ENCODE data around the gene IL4R. TPM values are rescaled to one million over a fixed set of nuclear protein-coding genes. Genes with fewer than 3 reads are reported as not detected.
A peak's percentile ranks its signal among the peaks of the same experiment; 100 is the strongest.
"Not testable (repeated sequence)": the region's sequence is repeated elsewhere in the genome, so short reads cannot be mapped to it uniquely, and the experiment has no call there.

IL4R gene
- 21.2 and 25.6 TPM in 2 replicates for total RNA-seq (2014; rRNA removed; shearing (Covaris generic))

GRCh38 chr16:27313422-27314160 is at the start of gene IL4R:
Gene IL4R, plus strand, starts transcription at chr16:27313974. Its CDS starts 26,230 bp downstream, at chr16:27340204.
- peak; percentile 48 for DNase-seq (ENCODE audit: low spot score)

- peak; percentile 68 for DNase-seq (ENCODE audit: low spot score)
These were observed 49.6 kb upstream of the IL4R start for GRCh38 chr16:27264151-27264550.

GRCh38 chr16:27265982-27266381 is 47.8 kb upstream of the IL4R start:
- no peak for DNase-seq (ENCODE audit: low spot score)

DNA sequence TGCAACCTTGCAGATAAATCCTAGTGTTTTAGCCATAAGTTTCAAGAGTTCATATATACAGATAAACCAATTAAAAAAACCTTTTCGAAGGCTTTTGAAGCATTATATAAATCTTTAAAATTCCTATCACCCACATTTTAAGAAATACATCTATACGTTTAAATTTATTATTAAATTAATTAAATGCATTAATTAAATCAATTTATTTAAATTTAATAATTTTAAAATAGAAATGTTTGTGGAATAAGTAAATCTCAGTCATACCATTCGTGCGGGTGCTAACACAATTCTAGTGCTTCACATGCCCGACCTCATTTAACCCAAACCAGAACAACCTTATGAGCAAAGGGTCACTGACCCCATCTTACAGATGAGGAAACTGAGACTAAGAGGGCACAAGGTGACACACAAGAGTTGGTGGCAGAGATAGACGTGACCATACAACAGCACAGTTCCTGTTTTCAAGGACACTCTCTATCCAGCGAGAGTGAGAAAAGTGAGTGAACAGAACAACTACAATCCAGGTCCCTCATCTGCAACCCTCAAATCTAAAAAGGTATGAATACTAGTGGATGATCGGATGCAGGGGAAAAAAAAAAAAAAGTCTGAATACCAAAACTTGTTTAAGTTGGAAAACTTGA is 46.6 kb upstream of the IL4R start:
- no peak for DNase-seq (ENCODE audit: low spot score)

DNA sequence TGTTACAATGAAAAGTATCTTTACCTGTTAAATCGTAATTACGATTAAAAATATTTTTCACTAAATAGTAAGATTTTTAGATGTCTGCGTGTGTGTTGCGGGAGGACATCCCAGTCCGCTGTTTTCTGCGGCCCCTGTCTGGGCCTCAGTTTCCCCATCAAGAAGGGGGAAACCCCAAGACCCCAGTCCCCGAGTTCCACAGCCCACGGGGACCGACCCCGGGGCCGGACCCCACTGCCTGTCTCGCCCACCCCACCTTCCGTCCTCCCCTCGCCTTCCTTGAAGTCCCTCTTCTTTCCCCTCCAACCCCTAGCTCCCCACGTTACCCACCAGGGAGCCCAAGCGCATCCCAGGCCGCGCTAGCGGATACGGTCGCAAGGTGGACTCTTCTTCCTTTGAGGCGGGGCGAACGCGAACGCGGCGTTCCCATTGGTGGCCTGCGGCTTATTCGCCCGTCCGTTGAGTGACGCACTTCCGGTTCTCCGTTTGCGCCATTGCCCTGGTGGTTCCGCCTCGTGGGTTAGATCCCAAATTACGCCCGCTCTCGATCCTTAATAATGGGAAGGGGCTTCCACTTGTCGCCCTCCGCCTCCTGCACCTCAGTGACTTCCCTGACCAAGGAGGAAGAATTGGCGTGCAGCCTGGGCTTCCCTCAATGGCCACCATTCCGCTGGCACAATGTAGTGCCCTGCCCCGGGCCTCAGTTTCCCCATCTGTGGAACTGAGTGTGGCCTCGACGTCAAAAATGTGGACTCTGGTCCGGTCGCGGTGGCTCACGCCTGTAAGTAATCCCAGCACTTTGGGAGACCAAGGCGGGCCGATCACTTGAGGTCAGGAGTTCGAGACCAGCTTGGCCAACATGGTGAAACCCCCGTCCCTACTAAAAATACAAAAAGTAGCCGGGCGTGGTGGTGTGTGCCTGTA is 45.1 kb upstream of the IL4R start, which contains the start of gene NSMCE1:
TSS of gene NSMCE1 (minus strand) at position 397 of the 924 bp plus-strand sequence. CDS start 11,202 bp downstream, outside the sequence.
- peak; percentile 93 for DNase-seq (ENCODE audit: low spot score)

DNA sequence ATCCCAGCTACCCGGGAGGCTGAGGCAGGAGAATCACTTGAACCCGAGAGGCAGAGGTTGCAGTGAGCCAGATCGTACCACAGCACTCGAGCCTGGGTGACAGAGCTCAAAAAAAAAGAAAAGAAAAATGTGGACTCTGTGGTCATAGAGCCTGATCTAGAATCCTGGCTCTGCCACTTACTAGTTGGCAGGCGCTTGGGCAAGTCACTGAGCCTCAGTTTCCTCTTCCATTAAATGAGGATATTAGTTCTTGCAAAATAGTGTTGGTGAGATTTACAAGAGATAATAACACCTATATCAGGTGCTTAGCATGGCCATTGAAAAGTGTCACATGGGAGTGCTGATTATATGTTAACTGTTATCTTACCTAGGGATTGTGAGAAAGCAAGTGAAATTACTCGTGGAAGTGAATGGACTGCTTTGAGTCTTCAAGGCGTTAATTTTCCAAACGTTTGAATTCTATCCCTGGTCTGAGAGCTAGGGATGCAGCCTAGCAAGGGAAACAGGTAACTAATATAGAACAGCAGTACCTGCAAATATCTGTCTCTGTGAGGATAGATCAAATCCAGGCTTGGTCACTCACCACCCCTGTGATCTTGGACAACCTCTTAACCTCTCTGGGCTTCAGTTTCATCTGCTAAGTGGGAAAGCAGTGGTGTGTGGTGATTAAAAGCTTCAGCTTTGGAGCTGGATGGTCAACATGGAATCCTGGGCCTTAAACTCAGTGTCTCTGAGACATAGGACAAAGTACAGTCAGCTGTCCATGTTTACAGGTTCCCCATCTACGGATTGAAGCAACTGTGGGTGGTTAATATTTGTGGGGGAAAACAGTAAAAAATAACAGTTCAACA is 44.2 kb upstream of the IL4R start:
- DNase-seq (ENCODE audit: low spot score): no peak

GRCh38 chr16:27270349-27270748 is 43.4 kb upstream of the IL4R start:
- no peak for DNase-seq (ENCODE audit: low spot score)

GRCh38 chr16:27272076-27272475 is 41.7 kb upstream of the IL4R start:
- DNase-seq (ENCODE audit: low spot score): no peak

GRCh38 chr16:27272697-27273096 is 41.1 kb upstream of the IL4R start:
- not testable (repeated sequence) for DNase-seq (ENCODE audit: low spot score)

- no peak for DNase-seq (ENCODE audit: low spot score)
These were observed 40.5 kb upstream of the IL4R start for GRCh38 chr16:27273330-27273669.

- peak; percentile 39 for DNase-seq (ENCODE audit: low spot score)
These were observed 39.9 kb upstream of the IL4R start for GRCh38 chr16:27273670-27274423.

DNA sequence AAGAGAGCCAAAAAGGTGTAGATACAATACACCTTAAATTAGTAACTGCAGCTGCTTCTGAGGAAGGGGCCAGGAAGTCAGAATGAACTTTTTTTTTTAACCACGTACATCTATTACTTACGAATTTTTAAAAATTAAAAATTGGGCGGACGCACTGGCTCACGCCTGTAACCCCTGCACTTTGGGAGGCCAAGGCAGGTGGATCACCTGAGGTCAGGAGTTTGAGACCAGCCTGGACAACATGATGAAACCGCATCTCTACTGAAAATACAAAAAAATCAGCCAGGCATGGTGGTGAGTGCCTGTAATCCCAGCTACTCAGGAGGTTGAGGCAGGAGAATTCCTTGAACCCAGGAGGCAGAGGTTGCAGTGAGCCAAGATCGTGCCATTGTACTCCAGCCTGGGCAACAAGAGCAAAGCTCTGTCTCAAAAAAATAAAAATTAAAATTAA is 39.3 kb upstream of the IL4R start:
- DNase-seq (ENCODE audit: low spot score): not testable (repeated sequence)

GRCh38 chr16:27275394-27275793 is 38.4 kb upstream of the IL4R start:
- DNase-seq (ENCODE audit: low spot score): no peak

DNA sequence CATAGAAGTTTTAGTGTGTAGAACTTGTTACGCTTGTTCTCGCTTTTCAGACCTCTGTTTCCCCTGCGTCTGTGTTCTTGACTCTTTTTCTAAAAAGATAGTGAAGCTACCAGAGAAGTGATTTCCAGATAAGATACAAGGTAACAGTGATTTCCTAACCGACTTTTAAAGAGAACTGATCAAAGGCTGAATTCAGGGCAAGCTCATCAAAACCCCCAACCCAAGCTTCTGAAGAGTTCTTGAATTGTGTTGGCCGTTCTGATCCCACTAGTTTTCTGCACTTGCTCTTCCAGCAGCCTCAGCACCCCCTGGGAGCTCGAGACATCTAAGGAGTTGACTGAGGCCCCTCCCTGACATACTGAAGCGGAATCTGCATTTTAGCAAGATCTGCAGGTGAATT is 32.5 kb upstream of the IL4R start:
- DNase-seq (ENCODE audit: low spot score): no peak

GRCh38 chr16:27284865-27285675 is 28.7 kb upstream of the IL4R start:
- DNase-seq (ENCODE audit: low spot score): no peak

GRCh38 chr16:27285676-27286196 is 28.0 kb upstream of the IL4R start:
- DNase-seq (ENCODE audit: low spot score): no peak

DNA sequence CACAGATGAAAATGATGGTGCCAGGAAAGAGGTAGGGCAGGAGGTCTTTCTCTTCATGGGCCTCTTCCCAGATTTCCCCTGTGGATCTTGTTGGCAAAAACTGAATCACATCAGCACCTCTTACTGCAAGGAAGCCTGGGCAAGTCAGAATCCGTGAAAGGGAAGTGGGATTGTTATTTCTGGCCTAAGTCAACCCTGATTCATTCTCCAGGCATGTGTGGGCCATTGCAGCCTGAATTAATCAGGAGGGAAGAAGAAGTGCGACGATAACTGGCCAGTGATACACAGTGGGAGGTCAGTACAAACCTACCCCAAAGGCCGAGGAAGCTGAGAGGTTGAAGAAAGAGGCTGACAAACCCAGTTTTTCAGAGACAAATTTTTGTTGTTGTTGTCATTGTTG is 27.3 kb upstream of the IL4R start:
- DNase-seq (ENCODE audit: low spot score): peak; percentile 96

GRCh38 chr16:27287051-27287811 is 26.5 kb upstream of the IL4R start:
- no peak for DNase-seq (ENCODE audit: low spot score)

- DNase-seq (ENCODE audit: low spot score): no peak
These were observed 25.9 kb upstream of the IL4R start for GRCh38 chr16:27287887-27288286.

Measured in A172 (cell line).